K562 (cell line): ENCODE data around the gene KYAT1. TPM values are rescaled to one million over a fixed set of nuclear protein-coding genes. Genes with fewer than 3 reads are reported as not detected.

Experiments used
- ATAC-seq: fragments of 200-7000 bp; cut with Tn5 transposase; 3 replicates; pipeline ENCODE4 v1.9.1; 2020; ENCODE audit warnings: moderate library complexity
- BruUV-seq: library from RNA; stranded (reverse); fragments of 400-500 nt; replicated peaks from 2 replicates; lab custom pipeline; 2021; lab: Mats Ljungman, UMichigan
- CTCF ChIA-PET: fragments of 300-600 bp; formaldehyde crosslinking; extraction: SDS; loops from one replicate; lab custom pipeline; 2021; ENCODE audit warnings: low intra/inter-chr PET ratio; lab: Yijun Ruan, JAX
- POLR2A ChIA-PET: fragments of 300-600, 350-650 bp; sonication (Branson Sonifier 250); formaldehyde crosslinking; extraction: SDS; loops from one replicate; lab custom pipeline; 2021; ENCODE audit warnings: antibody characterized with exemption, inconsistent platforms; lab: Yijun Ruan, JAX
- DNase-seq, 4 experiments: peaks; one replicate each; pipeline versions ENCODE4 v3.0.0 to v3.0.0-alpha.2; 2011 to 2018; ENCODE audit warnings: low spot score in 3 of 4, mixed read lengths in 3 of 4; ENCODE audit errors: extremely low read depth in 1 of 4
- FAIRE-seq: peaks from 2 replicates; lab custom pipeline; 2011; peaks lifted over from hg19 to GRCh38; lab: Jason Lieb, UNC
- H2AFZ ChIP-seq: 2 replicates; pipeline ENCODE4 v1.6.0; 2011; ENCODE audit warnings: low read depth, low read length, control low read depth, inconsistent platforms
- H3K27ac ChIP-seq: fragments of 200-600 bp; 3 replicates; pipeline ENCODE4 v1.8.0; 2011; ENCODE audit warnings: low read depth, mild to moderate bottlenecking, control low read depth, inconsistent platforms, low read length, moderate library complexity, mixed read lengths; ENCODE audit errors: extremely low read depth
- H3K27me3 ChIP-seq, 2 experiments: fragments of 300-600 bp in 1 of 2; 2 replicates in 1 of 2; 3 replicates in 1 of 2; pipeline versions ENCODE4 v1.6.0 to v1.8.0; 2011; ENCODE audit warnings: inconsistent platforms in 2 of 2, low read length in 2 of 2, mild to moderate bottlenecking in 1 of 2, mixed read lengths in 1 of 2, moderate library complexity in 1 of 2; ENCODE audit not compliant: control insufficient read depth in 2 of 2, insufficient read depth in 2 of 2
- H3K36me3 ChIP-seq: fragments of 300-600 bp; 3 replicates; pipeline ENCODE4 v1.8.0; 2011; ENCODE audit warnings: mild to moderate bottlenecking, low read length, inconsistent platforms; ENCODE audit not compliant: control insufficient read depth, insufficient read depth
- H3K4me1 ChIP-seq, 2 experiments: fragments of 200-600 bp in 1 of 2; replicated peaks in 1 of 2; 2 replicates in 1 of 2; 3 replicates in 1 of 2; pipeline versions ENCODE4 v1.5.1 to v1.8.0; 2011; ENCODE audit warnings: inconsistent platforms in 2 of 2, low read length in 2 of 2, mild to moderate bottlenecking in 1 of 2, mixed read lengths in 1 of 2, moderate library complexity in 1 of 2; ENCODE audit not compliant: control insufficient read depth in 2 of 2, insufficient read depth in 2 of 2
- H3K4me2 ChIP-seq: 2 replicates; pipeline ENCODE4 v1.6.1; 2011; ENCODE audit warnings: low read length, control low read depth, inconsistent platforms, mixed read lengths; ENCODE audit not compliant: insufficient read depth
- H3K4me3 ChIP-seq: fragments of 200-600 bp; sonication (generic), shearing (Covaris generic); 2 replicates; pipeline ENCODE4 v1.5.1; 2016; ENCODE audit warnings: control low read depth, inconsistent platforms
- H3K79me2 ChIP-seq: fragments of 200-600 bp; 3 replicates; pipeline ENCODE4 v1.8.0; 2011; ENCODE audit warnings: low read length, inconsistent platforms; ENCODE audit not compliant: control insufficient read depth, insufficient read depth
- H3K9ac ChIP-seq, 2 experiments: 2 replicates each; pipeline versions ENCODE4 v1.6.0 to v1.6.1; 2011; ENCODE audit warnings: low read depth in 2 of 2, low read length in 2 of 2, control low read depth in 1 of 2, inconsistent platforms in 1 of 2, mild to moderate bottlenecking in 1 of 2, mixed read lengths in 1 of 2; ENCODE audit not compliant: insufficient read depth in 1 of 2
- H3K9me1 ChIP-seq: one replicate; pipeline ENCODE4 v1.6.0; 2011; ENCODE audit warnings: inconsistent platforms, mild to moderate bottlenecking, low read length, moderate library complexity; ENCODE audit not compliant: control insufficient read depth, insufficient read depth
- H3K9me3 ChIP-seq: replicated peaks from 2 replicates; pipeline ENCODE4 v1.5.1; 2011; ENCODE audit warnings: low read depth, low read length, inconsistent platforms; ENCODE audit not compliant: control insufficient read depth, insufficient read depth
- H4K20me1 ChIP-seq: replicated peaks from 2 replicates; pipeline ENCODE4 v1.6.1; 2011; ENCODE audit warnings: low read length, inconsistent platforms, mixed read lengths; ENCODE audit not compliant: control insufficient read depth, insufficient read depth
- DDX20 ChIP-seq: fragments of 450-650 bp; IDR thresholded peaks from 2 replicates; pipeline ENCODE4 v1.6.1; 2016; ENCODE audit warnings: missing genetic modification characterization, low read depth, mild to moderate bottlenecking, missing compliant biosample characterization, moderate library complexity
- FOXJ2 ChIP-seq: fragments of 200-800 bp; sonication (Bioruptor generic); IDR thresholded peaks from 2 replicates; pipeline ENCODE4 v1.6.1; 2016; ENCODE audit warnings: missing genetic modification characterization, missing compliant biosample characterization
- KAT7 ChIP-seq: sonication (generic); formaldehyde crosslinking; IDR thresholded peaks from 2 replicates; pipeline ENCODE4 v1.8.0; 2022; ENCODE audit warnings: missing genetic modification reagents, mild to moderate bottlenecking, borderline replicate concordance
- NR0B1 ChIP-seq: fragments of 450-650 bp; IDR thresholded peaks from one replicate; pipeline ENCODE4 v1.6.1; 2018; ENCODE audit warnings: mild to moderate bottlenecking, moderate library complexity; ENCODE audit not compliant: partially characterized antibody
- TCF3 ChIP-seq: sonication (generic); formaldehyde crosslinking; IDR thresholded peaks from 2 replicates; pipeline ENCODE4 v1.4.0; 2020; ENCODE audit warnings: mild to moderate bottlenecking, missing genetic modification reagents
- ZBTB33 ChIP-seq: sonication (generic); formaldehyde crosslinking; IDR thresholded peaks from 2 replicates; pipeline ENCODE4 v1.8.1; 2023; ENCODE audit warnings: mild to moderate bottlenecking, missing genetic modification reagents
- WGBS: fragments of 100-300 bp; shearing (Covaris generic); methylation state at CpG from one replicate; pipeline ENCODE4 v1.1.6; 2016; ENCODE audit warnings: low coverage, mixed read lengths; ENCODE audit not compliant: insufficient coverage; ENCODE audit errors: missing lambda C conversion rate; 5-methylcytosine and 5-hydroxymethylcytosine counted together
- in situ Hi-C: fragments of 300-500 bp; cut with MboI; formaldehyde crosslinking; loops from 4 replicates; pipeline ENCODE4 v1.15.0; 2018; ENCODE audit warnings: inconsistent platforms, mixed read lengths
- intact Hi-C: fragments of 100-400 bp; cut with micrococcal nuclease; formaldehyde crosslinking; loops from 2 replicates; pipeline ENCODE4 v1.14.2; 2022
- polyA plus RNA-seq, 8 experiments: library from polyadenylated mRNA; depleted of rRNA in 4 of 8; stranded (reverse) in 5 of 8; unstranded in 3 of 8; fragments of >200 nt; fragmentation: Nextera tagmentation in 2 of 8; fragmentation: Illumina TruSeq in 1 of 8; extraction: Ambion mirVana in 2 of 8; extraction: Trizol in 1 of 8; gene quantifications; 2 replicates each; pipeline versions ENCODE4 v1.2.1 to v1.2.3, GENCODE V29; 2011 to 2014; ENCODE audit warnings: inconsistent platforms in 1 of 8, missing spikeins in 1 of 8
- total RNA-seq, 7 experiments: library from RNA; depleted of rRNA in 6 of 7; stranded (reverse); fragments of >200 nt in 6 of 7; fragmentation: Illumina TruSeq in 2 of 7; extraction: Trizol in 2 of 7; gene quantifications; 2 replicates each; pipeline versions ENCODE4 v1.2.1 to v1.2.3, GENCODE V29; 2011 to 2021; ENCODE audit warnings: low replicate concordance in 1 of 7
- TF ChIP-seq, protein P1 (sequence below): fragments of 250-450 bp; sonication (Bioruptor Pico); IDR thresholded peaks from 2 replicates; pipeline ENCODE4 v1.5.0; 2020; ENCODE audit warnings: mild to moderate bottlenecking, borderline replicate concordance
- TF ChIP-seq, protein P2 (sequence below), 2 experiments: fragments of 150-350 bp in 1 of 2; IDR thresholded peaks; 2 replicates each; pipeline ENCODE4 v1.6.1; 2012 to 2016; ENCODE audit warnings: low read depth in 2 of 2, low read length in 2 of 2, mild to moderate bottlenecking in 1 of 2, moderate library complexity in 1 of 2

KYAT1 gene
- total and polyA plus RNA-seq, 9 of the 15 experiments (the other 6 are each of a cell fraction or from before 2014, with no cell fraction given), result 6.4 to 16.8 (median 11.1) TPM

GRCh38 chr9:128891321-128892220 lies 9.8 kb upstream of the KYAT1 start:
- Histone ChIP-seq H3K4me1 (peaks cover 3 to 18% of the 10 kb centered on the region in 2 experiments; a peak in 4 of 5 replicates), H3K27ac (no peak overlapping the region), H3K4me2 (no peak overlapping the region), H3K9me1 (peaks cover 3% of the 10 kb centered on the region), H3K9ac (peak overlapping the region in 1 of 2 experiments; percentile 45; a peak in 1 of 4 replicates), H3K79me2 (0 out of 3 replicates have a peak, but pooled peaks cover 3% of the 10 kb centered on the region), H2AFZ (no peak overlapping the region), H3K4me3 (no peak overlapping the region), H3K36me3 (peaks cover 50% of the 10 kb centered on the region; the same call in 2 of the 3 replicates), H3K9me3 (no peaks in the 10 kb centered on the region), H3K27me3 (no peaks in the 10 kb centered on the region), H4K20me1 (0 out of 2 replicates have a peak, but pooled peaks cover 3% of the 10 kb centered on the region)
- ChIA-PET CTCF (no interaction called here), POLR2A (interaction anchor here (0.5 to 2.3 kb wide), 8 partner anchors 10 to 256 kb away, joined by 3 to 6 read pairs (median 4); partner anchors contain the start of genes KYAT1 and LRRC8A)
- FAIRE-seq (no peak), ATAC-seq (no peak), DNase-seq (no peak)
- 87% methylated on average over 15 of the region's 15 CpGs for WGBS
- BruUV-seq, result no TSS peak
- in situ Hi-C loops (no loop called here), intact Hi-C loops (no loop called here)
- no peak for TF ChIP-seq KAT7
- TF ChIP-seq, protein P1, sequence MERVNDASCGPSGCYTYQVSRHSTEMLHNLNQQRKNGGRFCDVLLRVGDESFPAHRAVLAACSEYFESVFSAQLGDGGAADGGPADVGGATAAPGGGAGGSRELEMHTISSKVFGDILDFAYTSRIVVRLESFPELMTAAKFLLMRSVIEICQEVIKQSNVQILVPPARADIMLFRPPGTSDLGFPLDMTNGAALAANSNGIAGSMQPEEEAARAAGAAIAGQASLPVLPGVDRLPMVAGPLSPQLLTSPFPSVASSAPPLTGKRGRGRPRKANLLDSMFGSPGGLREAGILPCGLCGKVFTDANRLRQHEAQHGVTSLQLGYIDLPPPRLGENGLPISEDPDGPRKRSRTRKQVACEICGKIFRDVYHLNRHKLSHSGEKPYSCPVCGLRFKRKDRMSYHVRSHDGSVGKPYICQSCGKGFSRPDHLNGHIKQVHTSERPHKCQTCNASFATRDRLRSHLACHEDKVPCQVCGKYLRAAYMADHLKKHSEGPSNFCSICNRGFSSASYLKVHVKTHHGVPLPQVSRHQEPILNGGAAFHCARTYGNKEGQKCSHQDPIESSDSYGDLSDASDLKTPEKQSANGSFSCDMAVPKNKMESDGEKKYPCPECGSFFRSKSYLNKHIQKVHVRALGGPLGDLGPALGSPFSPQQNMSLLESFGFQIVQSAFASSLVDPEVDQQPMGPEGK (CRISPR knock-in tag), result no peak
- no peak for TF ChIP-seq NR0B1
- TF ChIP-seq ZBTB33 (CRISPR knock-in tag), result 0 out of 2 replicates have a peak, but pooled peaks have one; percentile 39
- TF ChIP-seq DDX20 (tag), result no peak
- TF ChIP-seq TCF3, result no peak
- no peak for TF ChIP-seq FOXJ2
- TF ChIP-seq, protein P2, sequence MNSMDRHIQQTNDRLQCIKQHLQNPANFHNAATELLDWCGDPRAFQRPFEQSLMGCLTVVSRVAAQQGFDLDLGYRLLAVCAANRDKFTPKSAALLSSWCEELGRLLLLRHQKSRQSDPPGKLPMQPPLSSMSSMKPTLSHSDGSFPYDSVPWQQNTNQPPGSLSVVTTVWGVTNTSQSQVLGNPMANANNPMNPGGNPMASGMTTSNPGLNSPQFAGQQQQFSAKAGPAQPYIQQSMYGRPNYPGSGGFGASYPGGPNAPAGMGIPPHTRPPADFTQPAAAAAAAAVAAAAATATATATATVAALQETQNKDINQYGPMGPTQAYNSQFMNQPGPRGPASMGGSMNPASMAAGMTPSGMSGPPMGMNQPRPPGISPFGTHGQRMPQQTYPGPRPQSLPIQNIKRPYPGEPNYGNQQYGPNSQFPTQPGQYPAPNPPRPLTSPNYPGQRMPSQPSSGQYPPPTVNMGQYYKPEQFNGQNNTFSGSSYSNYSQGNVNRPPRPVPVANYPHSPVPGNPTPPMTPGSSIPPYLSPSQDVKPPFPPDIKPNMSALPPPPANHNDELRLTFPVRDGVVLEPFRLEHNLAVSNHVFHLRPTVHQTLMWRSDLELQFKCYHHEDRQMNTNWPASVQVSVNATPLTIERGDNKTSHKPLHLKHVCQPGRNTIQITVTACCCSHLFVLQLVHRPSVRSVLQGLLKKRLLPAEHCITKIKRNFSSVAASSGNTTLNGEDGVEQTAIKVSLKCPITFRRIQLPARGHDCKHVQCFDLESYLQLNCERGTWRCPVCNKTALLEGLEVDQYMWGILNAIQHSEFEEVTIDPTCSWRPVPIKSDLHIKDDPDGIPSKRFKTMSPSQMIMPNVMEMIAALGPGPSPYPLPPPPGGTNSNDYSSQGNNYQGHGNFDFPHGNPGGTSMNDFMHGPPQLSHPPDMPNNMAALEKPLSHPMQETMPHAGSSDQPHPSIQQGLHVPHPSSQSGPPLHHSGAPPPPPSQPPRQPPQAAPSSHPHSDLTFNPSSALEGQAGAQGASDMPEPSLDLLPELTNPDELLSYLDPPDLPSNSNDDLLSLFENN (IDR thresholded peaks at IDR 0.05; ENCODE audit: low read depth in 2 of 2, low read length in 2 of 2), result no peak
